Measurements from ENCODE around the gene STPG3.

GRCh38 chr9:137295238-137295811, 44.2 kb downstream of the STPG3 start:
- TF ChIP-seq CTCF (IDR thresholded peaks at IDR 0.05; ENCODE audit: low read depth, low read length) (peak; percentile 8), POLR2A (IDR thresholded peaks at IDR 0.05; ENCODE audit: extremely low read depth, insufficient read length) (no peak), MYC (IDR thresholded peaks at IDR 0.05; ENCODE audit: low read depth, low read length) (no peak), MAX (IDR thresholded peaks at IDR 0.05; ENCODE audit: low read depth, low read length) (no peak)

Data from NB4 (cell line).